HT-29 (cell line): ENCODE results near the gene SIGLEC1. TPM values are rescaled to one million over a fixed set of nuclear protein-coding genes. Genes with fewer than 3 reads are reported as not detected.

ENCODE experiments used
- DNase-seq: peaks from one replicate; pipeline ENCODE4 v3.0.0-alpha.2; 2015; ENCODE audit warnings: low spot score
- total RNA-seq: library from RNA; depleted of rRNA; stranded (reverse); fragments of >200 nt; shearing (Covaris generic); gene quantifications from 2 replicates; pipeline ENCODE4 v1.2.3, GENCODE V29; 2014

Gene SIGLEC1
- total RNA-seq, 1 experiment from 2014 or later, result not detected

- DNase-seq, result no peak
Observed at GRCh38 chr20:3701061-3701998, 11.1 kb downstream of the SIGLEC1 start.

DNA sequence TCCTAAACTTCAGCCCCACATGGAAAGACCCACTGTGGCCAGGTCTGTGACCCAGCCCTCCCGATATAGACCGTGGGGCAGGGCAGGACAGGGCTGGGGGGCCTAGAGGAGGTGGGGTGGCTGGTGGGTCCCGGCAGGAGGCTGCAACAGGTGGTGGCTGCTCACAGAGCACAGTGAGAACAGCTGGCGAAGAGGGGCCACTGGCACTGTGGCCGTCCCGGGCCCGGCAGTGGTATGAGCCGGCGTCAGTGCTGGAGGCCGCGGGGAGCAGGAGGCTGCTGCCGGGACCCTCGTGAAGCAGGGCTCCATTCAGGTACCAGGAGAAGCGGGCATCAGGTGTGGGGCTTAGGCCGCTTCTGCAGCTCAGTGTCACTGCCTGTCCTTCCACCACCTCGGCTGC is 13.4 kb downstream of the SIGLEC1 start:
- no peak for DNase-seq

DNA sequence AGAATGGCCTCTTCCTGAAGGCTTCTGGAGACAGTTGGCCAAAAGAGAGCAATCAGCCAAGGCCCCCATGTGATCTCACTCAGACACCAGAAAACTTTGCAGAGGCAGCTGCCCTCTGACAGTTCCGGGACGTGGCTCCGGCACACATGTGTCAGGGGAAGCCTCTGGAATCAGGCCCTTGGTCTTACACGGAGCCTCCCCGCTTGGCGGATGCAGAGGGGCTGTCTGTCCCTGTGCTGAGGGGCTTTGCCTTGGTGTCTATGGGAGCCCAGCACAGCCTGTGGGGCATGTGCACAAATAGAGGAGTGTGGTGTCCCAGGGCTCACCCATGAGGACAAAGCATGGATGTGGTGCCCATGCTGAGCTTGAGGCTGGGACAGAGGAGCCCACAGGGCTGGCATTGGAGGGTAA is 13.8 kb downstream of the SIGLEC1 start:
- DNase-seq, result no peak

DNA sequence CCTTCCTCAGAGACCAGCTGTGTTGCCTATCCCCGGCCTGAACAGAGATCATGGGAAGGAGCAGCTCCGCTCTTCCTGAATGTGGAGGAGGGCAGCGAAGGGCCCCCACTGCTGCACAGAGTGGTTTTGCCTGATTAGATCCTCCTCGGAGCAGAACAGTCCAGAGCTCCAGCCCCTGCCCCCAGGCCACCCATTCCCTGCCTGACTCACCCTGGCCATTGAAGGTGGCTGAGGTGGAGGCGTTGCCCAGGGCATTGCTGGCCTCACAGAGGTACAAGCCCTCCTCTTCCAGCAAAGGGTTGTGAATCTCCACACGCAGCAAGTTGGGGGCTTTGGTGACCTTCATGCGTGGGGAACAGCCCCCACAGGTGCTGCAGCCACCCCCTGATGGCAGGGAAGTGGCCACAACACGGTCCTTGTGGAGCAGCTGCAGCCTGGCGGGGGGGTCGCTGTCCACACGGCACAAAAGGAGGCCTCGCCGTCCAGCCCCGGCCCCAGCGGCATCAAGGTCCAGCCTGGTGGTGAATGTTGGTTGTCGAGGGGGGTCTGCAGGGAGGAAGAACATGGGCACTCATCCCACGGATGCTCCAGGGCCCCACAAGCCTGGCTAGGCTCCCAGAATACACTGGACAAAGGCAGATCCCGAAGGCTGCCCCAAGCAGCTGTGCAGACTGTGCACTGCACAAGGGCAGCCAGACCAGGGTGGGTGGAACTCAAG is 14.7 kb downstream of the SIGLEC1 start:
- DNase-seq, result no peak

GRCh38 chr20:3696745-3697587 is 15.4 kb downstream of the SIGLEC1 start:
- DNase-seq, result no peak

- peak; percentile 46 for DNase-seq
Observed at GRCh38 chr20:3696200-3696599, 16.2 kb downstream of the SIGLEC1 start.

- DNase-seq, result no peak
Observed at GRCh38 chr20:3694864-3695263, 17.5 kb downstream of the SIGLEC1 start.

GRCh38 chr20:3693376-3693775 is 19.0 kb downstream of the SIGLEC1 start:
- no peak for DNase-seq

DNA sequence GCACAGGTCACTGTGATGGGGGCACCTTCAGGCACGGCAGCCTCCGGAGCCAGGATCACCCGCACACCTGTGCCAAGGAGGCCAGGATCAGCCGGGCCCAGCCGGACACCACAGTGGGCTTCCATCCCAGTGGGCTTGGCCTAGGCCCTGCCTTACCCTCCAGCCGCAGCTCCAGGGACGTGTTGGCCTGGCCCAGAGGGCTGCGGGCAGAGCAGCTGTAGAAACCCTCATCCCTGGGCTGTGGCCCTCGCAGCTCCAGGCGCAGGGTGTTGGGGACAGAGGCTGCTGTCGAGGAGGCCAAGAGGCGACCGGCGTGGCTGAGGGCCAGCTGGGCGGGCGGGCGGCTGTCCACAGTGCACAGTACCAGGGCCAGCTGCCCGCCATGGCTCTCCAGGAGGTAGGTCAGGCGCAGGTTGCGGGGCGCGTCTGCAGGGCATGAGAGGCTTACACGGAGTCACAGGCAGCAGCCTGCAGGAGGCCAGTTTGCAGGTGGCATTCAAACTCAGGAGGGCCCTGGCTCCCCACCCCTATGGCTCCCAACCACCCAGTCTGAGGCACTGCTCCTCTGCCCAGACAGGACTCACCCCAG is 19.6 kb downstream of the SIGLEC1 start:
- no peak for DNase-seq

DNA sequence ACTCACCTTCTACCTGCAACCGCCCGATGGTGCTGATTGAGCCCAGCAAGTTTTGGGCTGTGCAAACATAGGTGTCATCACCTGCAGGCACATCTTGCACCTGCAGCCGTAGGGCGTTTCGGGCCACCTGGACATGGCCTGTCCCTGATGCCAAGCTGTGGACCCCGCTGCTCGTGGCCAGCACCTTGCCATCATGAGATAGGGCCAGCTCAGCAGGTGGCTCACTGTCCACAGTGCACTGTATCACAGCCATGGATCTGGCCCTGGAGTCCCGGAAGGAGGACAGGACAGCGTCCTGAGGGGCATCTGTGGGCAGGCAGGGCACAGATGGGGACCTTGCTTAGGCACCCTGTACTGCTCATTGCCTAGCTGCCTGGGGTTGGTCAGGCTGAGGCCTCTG is 20.5 kb downstream of the SIGLEC1 start:
- DNase-seq, result no peak

GRCh38 chr20:3691306-3691705 is 21.1 kb downstream of the SIGLEC1 start:
- DNase-seq, result no peak

- DNase-seq, result no peak
Observed at GRCh38 chr20:3690413-3690812, 22.0 kb downstream of the SIGLEC1 start.

- DNase-seq, result no peak
Observed at GRCh38 chr20:3689978-3690377, 22.4 kb downstream of the SIGLEC1 start.

GRCh38 chr20:3687655-3688054 is 24.7 kb downstream of the SIGLEC1 start:
- peak; percentile 18 for DNase-seq

GRCh38 chr20:3686867-3687321 is 25.5 kb downstream of the SIGLEC1 start:
- no peak for DNase-seq

GRCh38 chr20:3686421-3686820 is 26.0 kb downstream of the SIGLEC1 start:
- no peak for DNase-seq

- no peak for DNase-seq
Observed at GRCh38 chr20:3685341-3685740, 27.1 kb downstream of the SIGLEC1 start.

- no peak for DNase-seq
Observed at GRCh38 chr20:3681931-3682781, 30.2 kb downstream of the SIGLEC1 start, which contains the start of gene ADAM33. Gene ADAM33 (minus strand): TSS chr20:3682010. CDS start chr20:3682004, 6 bp downstream.

GRCh38 chr20:3681352-3681930 is 31.0 kb downstream of the SIGLEC1 start:
- DNase-seq, result no peak
